ENCODE data around the gene PHAF1.

Gene PHAF1

GRCh38 chr16:67180166-67180565 lies 70.4 kb downstream of the PHAF1 start:
- Histone ChIP-seq H3K9ac (ENCODE audit: insufficient read length) (no peak overlapping the region), H3K27ac (no peak overlapping the region), H3K36me3 (ENCODE audit: insufficient read depth, low read length) (no peaks in the 10 kb centered on the region), H3K9me3 (ENCODE audit: low read depth, low read length) (no peaks in the 10 kb centered on the region), H3K4me3 (no peak overlapping the region)
- DNase-seq (ENCODE audit: low read depth, low spot score) = no peak
- TF ChIP-seq EZH2 (IDR thresholded peaks at IDR 0.05) (no peak), FOXP2 (optimal IDR thresholded peaks at IDR 0.05; ENCODE audit: control extremely low read depth, extremely low read length, insufficient read depth) (no peak), POLR2AphosphoS5 (IDR thresholded peaks at IDR 0.05; ENCODE audit: borderline replicate concordance, low read depth, low read length) (no peak)

- Histone ChIP-seq H3K27ac (no peak overlapping the region), H3K9ac (ENCODE audit: insufficient read length) (no peak overlapping the region), H3K4me3 (no peak overlapping the region), H3K36me3 (ENCODE audit: insufficient read depth, low read length) (no peaks in the 10 kb centered on the region), H3K9me3 (ENCODE audit: low read depth, low read length) (no peaks in the 10 kb centered on the region)
- TF ChIP-seq EZH2 (IDR thresholded peaks at IDR 0.05) = no peak
- TF ChIP-seq FOXP2 (optimal IDR thresholded peaks at IDR 0.05; ENCODE audit: control extremely low read depth, extremely low read length, insufficient read depth) = no peak
- no peak for DNase-seq (ENCODE audit: low read depth, low spot score)
These were observed 71.6 kb downstream of the PHAF1 start for GRCh38 chr16:67181346-67181745.

- H3K27ac ChIP-seq = no peak overlapping the region
- no peaks in the 10 kb centered on the region for H3K9me3 ChIP-seq (ENCODE audit: low read depth, low read length)
- peak overlapping the region; percentile 85 for H3K4me3 ChIP-seq
- TF ChIP-seq POLR2AphosphoS5 (IDR thresholded peaks at IDR 0.05; ENCODE audit: borderline replicate concordance, low read depth, low read length) (no peak), EZH2 (IDR thresholded peaks at IDR 0.05) (no peak), FOXP2 (optimal IDR thresholded peaks at IDR 0.05; ENCODE audit: control extremely low read depth, extremely low read length, insufficient read depth) (no peak)
- no peak for DNase-seq (ENCODE audit: low read depth, low spot score)
- no peaks in the 10 kb centered on the region for H3K36me3 ChIP-seq (ENCODE audit: insufficient read depth, low read length)
- H3K9ac ChIP-seq (ENCODE audit: insufficient read length) = no peak overlapping the region
These were observed 72.5 kb downstream of the PHAF1 start for GRCh38 chr16:67182288-67182687.

GRCh38 chr16:67183284-67183626 lies 73.5 kb downstream of the PHAF1 start:
- Histone ChIP-seq H3K36me3 (ENCODE audit: insufficient read depth, low read length) (no peaks in the 10 kb centered on the region), H3K4me3 (peak overlapping the region; percentile 85), H3K27ac (no peak overlapping the region), H3K9ac (ENCODE audit: insufficient read length) (peak overlapping the region; percentile 68), H3K9me3 (ENCODE audit: low read depth, low read length) (no peaks in the 10 kb centered on the region)
- no peak for TF ChIP-seq EZH2 (IDR thresholded peaks at IDR 0.05)
- TF ChIP-seq POLR2AphosphoS5 (IDR thresholded peaks at IDR 0.05; ENCODE audit: borderline replicate concordance, low read depth, low read length) = no peak
- TF ChIP-seq FOXP2 (optimal IDR thresholded peaks at IDR 0.05; ENCODE audit: control extremely low read depth, extremely low read length, insufficient read depth) = no peak
- no peak for DNase-seq (ENCODE audit: low read depth, low spot score)

GRCh38 chr16:67183627-67184452 lies 74.1 kb downstream of the PHAF1 start, which contains the start of gene MATCAP1:
TSS of gene MATCAP1 (minus strand) at chr16:67183963. CDS start at chr16:67180610, 3,353 bp downstream.
- H3K36me3 ChIP-seq (ENCODE audit: insufficient read depth, low read length) = no peaks in the 10 kb centered on the region
- peak within 1 kb of the TSS; percentile 83 for H3K9ac ChIP-seq (ENCODE audit: insufficient read length)
- peak within 1 kb of the TSS; percentile 85 for H3K4me3 ChIP-seq
- DNase-seq (ENCODE audit: low read depth, low spot score) = peak; percentile 76
- H3K27ac ChIP-seq = peak within 1 kb of the TSS; percentile 85
- no peak for TF ChIP-seq EZH2 (IDR thresholded peaks at IDR 0.05)
- peak; percentile 15; the same call in 1 of the 2 replicates for TF ChIP-seq POLR2AphosphoS5 (IDR thresholded peaks at IDR 0.05; ENCODE audit: borderline replicate concordance, low read depth, low read length)
- no peaks in the 10 kb centered on the region for H3K9me3 ChIP-seq (ENCODE audit: low read depth, low read length)

GRCh38 chr16:67184453-67184994 lies 74.8 kb downstream of the PHAF1 start:
- Histone ChIP-seq H3K9me3 (ENCODE audit: low read depth, low read length) (no peaks in the 10 kb centered on the region), H3K4me3 (peak overlapping the region; percentile 85), H3K9ac (ENCODE audit: insufficient read length) (no peak overlapping the region), H3K27ac (no peak overlapping the region), H3K36me3 (ENCODE audit: insufficient read depth, low read length) (no peaks in the 10 kb centered on the region)
- TF ChIP-seq EZH2 (IDR thresholded peaks at IDR 0.05) (no peak), FOXP2 (optimal IDR thresholded peaks at IDR 0.05; ENCODE audit: control extremely low read depth, extremely low read length, insufficient read depth) (no peak), POLR2AphosphoS5 (IDR thresholded peaks at IDR 0.05; ENCODE audit: borderline replicate concordance, low read depth, low read length) (no peak)
- no peak for DNase-seq (ENCODE audit: low read depth, low spot score)

GRCh38 chr16:67184995-67185650 lies 75.4 kb downstream of the PHAF1 start:
- Histone ChIP-seq H3K36me3 (ENCODE audit: insufficient read depth, low read length) (no peaks in the 10 kb centered on the region), H3K9ac (ENCODE audit: insufficient read length) (no peak overlapping the region), H3K4me3 (no peak overlapping the region), H3K27ac (no peak overlapping the region), H3K9me3 (ENCODE audit: low read depth, low read length) (no peaks in the 10 kb centered on the region)
- no peak for DNase-seq (ENCODE audit: low read depth, low spot score)
- no peak for TF ChIP-seq EZH2 (IDR thresholded peaks at IDR 0.05)
- TF ChIP-seq FOXP2 (optimal IDR thresholded peaks at IDR 0.05; ENCODE audit: control extremely low read depth, extremely low read length, insufficient read depth) = no peak
- no peak for TF ChIP-seq POLR2AphosphoS5 (IDR thresholded peaks at IDR 0.05; ENCODE audit: borderline replicate concordance, low read depth, low read length)

- Histone ChIP-seq H3K9me3 (ENCODE audit: low read depth, low read length) (no peaks in the 10 kb centered on the region), H3K36me3 (ENCODE audit: insufficient read depth, low read length) (no peaks in the 10 kb centered on the region), H3K4me3 (no peak overlapping the region), H3K27ac (no peak overlapping the region), H3K9ac (ENCODE audit: insufficient read length) (no peak overlapping the region)
- no peak for DNase-seq (ENCODE audit: low read depth, low spot score)
- TF ChIP-seq FOXP2 (optimal IDR thresholded peaks at IDR 0.05; ENCODE audit: control extremely low read depth, extremely low read length, insufficient read depth) (no peak), POLR2AphosphoS5 (IDR thresholded peaks at IDR 0.05; ENCODE audit: borderline replicate concordance, low read depth, low read length) (no peak), EZH2 (IDR thresholded peaks at IDR 0.05) (no peak)
These were observed 76.0 kb downstream of the PHAF1 start for GRCh38 chr16:67185651-67186134.
